Measurements from ENCODE around the gene LOXHD1. TPM values are rescaled to one million over a fixed set of nuclear protein-coding genes. Genes with fewer than 3 reads are reported as not detected.

Gene LOXHD1
- total RNA-seq, 1 donor from 2014 or later: not detected

- H3K4me3 ChIP-seq: no peak overlapping the region
- H3K9me3 ChIP-seq: no peaks in the 10 kb centered on the region
- no peak overlapping the region for H3K27ac ChIP-seq
- H3K4me1 ChIP-seq: no peaks in the 10 kb centered on the region
- TF ChIP-seq, protein P1, sequence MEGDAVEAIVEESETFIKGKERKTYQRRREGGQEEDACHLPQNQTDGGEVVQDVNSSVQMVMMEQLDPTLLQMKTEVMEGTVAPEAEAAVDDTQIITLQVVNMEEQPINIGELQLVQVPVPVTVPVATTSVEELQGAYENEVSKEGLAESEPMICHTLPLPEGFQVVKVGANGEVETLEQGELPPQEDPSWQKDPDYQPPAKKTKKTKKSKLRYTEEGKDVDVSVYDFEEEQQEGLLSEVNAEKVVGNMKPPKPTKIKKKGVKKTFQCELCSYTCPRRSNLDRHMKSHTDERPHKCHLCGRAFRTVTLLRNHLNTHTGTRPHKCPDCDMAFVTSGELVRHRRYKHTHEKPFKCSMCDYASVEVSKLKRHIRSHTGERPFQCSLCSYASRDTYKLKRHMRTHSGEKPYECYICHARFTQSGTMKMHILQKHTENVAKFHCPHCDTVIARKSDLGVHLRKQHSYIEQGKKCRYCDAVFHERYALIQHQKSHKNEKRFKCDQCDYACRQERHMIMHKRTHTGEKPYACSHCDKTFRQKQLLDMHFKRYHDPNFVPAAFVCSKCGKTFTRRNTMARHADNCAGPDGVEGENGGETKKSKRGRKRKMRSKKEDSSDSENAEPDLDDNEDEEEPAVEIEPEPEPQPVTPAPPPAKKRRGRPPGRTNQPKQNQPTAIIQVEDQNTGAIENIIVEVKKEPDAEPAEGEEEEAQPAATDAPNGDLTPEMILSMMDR (IDR thresholded peaks at IDR 0.05): no peak
- no peaks in the 10 kb centered on the region for H3K36me3 ChIP-seq
- intact Hi-C loops (cut with DNase I): no loop called here
- no peaks in the 10 kb centered on the region for H3K27me3 ChIP-seq
- DNase-seq (ENCODE audit: low spot score in 2 of 2): no peak
These were observed 101.8 kb downstream of the LOXHD1 start for GRCh38 chr18:46555213-46555612.

DNA sequence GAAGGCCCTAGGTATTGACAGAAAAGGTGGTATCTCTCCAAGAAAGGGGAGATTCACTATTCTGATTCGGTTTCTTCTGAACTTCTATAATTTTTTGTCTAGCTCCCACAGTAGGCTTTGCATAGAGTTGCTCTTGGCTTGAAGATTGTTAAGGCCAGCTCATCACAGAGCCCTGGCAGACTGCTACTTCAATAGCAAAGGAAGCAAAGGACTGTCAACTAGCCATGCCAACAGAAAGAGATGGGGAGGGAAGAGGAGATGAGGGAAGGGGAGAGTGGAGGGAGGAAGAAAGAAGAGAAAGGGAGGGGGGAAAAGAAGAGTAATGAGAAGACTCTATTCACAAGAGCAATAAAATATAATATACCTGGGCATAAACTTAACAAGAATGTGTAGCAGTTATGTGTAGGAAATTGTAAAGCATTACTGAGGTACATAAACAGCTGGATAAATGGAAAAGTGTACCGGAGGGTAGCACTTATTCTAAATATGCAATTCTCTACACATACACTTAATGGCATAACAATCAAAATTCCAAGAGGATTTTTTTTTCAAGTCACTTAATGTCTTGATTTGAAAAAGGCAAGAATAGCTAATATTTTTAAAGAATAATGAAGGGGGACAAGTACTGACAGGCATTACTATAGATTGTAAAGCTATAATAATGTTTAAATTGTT, 102.5 kb downstream of the LOXHD1 start:
- Histone ChIP-seq H3K36me3 (no peaks in the 10 kb centered on the region), H3K4me3 (no peak overlapping the region), H3K27me3 (no peaks in the 10 kb centered on the region), H3K9me3 (no peaks in the 10 kb centered on the region), H3K27ac (no peak overlapping the region), H3K4me1 (no peaks in the 10 kb centered on the region)
- TF ChIP-seq, protein P1 (IDR thresholded peaks at IDR 0.05): no peak
- no peak for DNase-seq (ENCODE audit: low spot score in 2 of 2)
- intact Hi-C loops (cut with DNase I): no loop called here

DNA sequence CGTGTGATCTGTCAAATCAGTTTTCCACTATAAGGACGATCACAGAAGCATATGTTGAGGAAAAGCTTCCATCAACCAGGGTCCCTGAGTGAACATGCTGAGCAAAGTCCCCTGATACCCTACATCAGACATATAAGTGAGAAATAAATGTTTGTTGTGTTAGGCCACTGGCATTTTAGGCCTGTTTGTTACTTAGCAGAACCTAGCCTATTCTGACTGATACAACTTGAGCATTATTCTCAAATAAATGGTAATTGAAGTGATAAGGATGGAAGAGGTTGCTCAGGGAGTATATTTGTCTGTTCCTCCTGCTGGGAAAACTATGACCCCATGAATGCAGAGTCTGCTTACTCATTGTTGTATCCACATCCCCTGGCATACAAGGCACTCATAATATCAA, 106.4 kb downstream of the LOXHD1 start:
- Histone ChIP-seq H3K36me3 (no peaks in the 10 kb centered on the region), H3K27me3 (no peaks in the 10 kb centered on the region), H3K4me3 (no peak overlapping the region), H3K9me3 (no peaks in the 10 kb centered on the region), H3K27ac (no peak overlapping the region), H3K4me1 (no peaks in the 10 kb centered on the region)
- TF ChIP-seq, protein P1 (IDR thresholded peaks at IDR 0.05): no peak
- no peak for DNase-seq (ENCODE audit: low spot score in 2 of 2)
- intact Hi-C loops (cut with DNase I): no loop called here

DNA sequence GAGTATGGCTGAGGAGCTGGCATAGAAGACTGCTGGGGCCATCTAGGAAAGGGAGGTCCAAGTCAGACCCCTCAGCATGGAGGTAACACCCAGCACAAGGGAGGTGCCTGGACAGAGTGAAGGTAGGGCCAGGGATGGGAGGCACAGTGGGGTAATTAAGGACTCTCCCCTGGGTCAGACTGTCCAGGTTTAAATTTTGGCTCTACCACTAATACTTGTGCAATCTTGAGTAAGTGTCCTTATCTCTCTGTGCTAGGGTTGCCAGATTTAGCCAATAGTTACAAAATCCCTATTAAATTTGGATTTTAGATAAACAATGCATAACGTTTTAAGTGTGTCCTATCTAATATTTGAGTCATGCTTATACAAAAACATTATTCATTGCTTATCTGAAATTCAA, 109.5 kb downstream of the LOXHD1 start:
- Histone ChIP-seq H3K27ac (no peak overlapping the region), H3K36me3 (no peaks in the 10 kb centered on the region), H3K4me3 (no peak overlapping the region), H3K27me3 (no peaks in the 10 kb centered on the region), H3K9me3 (no peaks in the 10 kb centered on the region), H3K4me1 (no peaks in the 10 kb centered on the region)
- TF ChIP-seq, protein P1 (IDR thresholded peaks at IDR 0.05): no peak
- intact Hi-C loops (cut with DNase I): no loop called here
- DNase-seq (ENCODE audit: low spot score in 2 of 2): no peak

DNA sequence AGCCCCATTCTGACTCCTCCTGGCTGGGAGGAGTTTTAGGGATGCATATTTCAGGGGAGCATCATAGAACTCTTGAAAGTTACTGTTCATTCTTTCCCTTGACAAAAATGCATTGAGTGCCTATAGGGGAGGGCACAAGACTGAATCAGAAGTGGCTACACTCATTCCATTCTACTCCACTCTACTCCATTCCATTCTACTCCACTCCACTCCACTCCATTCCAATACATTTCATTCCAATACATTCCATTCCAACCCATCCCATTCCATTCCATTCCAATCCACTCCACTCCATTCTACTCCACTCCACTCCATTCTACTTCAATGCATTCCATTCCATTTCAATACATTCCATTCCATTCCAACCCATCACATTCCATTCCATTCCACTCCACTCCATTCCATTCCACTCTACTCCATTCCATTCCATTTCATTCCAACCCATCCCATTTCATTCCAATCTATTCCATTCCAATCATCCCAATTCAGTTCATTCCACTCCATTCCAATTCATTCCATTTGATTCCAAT, 110.8 kb downstream of the LOXHD1 start:
- Histone ChIP-seq H3K4me3 (no peak overlapping the region), H3K4me1 (no peaks in the 10 kb centered on the region), H3K9me3 (no peaks in the 10 kb centered on the region), H3K36me3 (no peaks in the 10 kb centered on the region), H3K27ac (no peak overlapping the region), H3K27me3 (no peaks in the 10 kb centered on the region)
- TF ChIP-seq, protein P1 (IDR thresholded peaks at IDR 0.05): no peak
- DNase-seq (ENCODE audit: low spot score in 2 of 2): no peak
- intact Hi-C loops (cut with DNase I): no loop called here

All from ascending aorta (tissue), 2 donors.